HL-60 (cell line): ENCODE measurements around the gene PDZD4.

ENCODE experiments used
- DNase-seq, 2 experiments: peaks; one replicate each; pipeline ENCODE4 v3.0.0-alpha.2; 2010 to 2020; ENCODE audit warnings: low read depth in 1 of 2, low spot score in 1 of 2
- H3K27ac ChIP-seq: fragments of 250-450 bp; sonication (Bioruptor Pico); replicated peaks from 2 replicates; pipeline ENCODE4 v1.5.1; 2020; ENCODE audit warnings: mild to moderate bottlenecking, moderate library complexity
- H3K27me3 ChIP-seq: fragments of 250-450 bp; sonication (Bioruptor Pico); 2 replicates; pipeline ENCODE4 v1.5.1; 2021; ENCODE audit warnings: mild to moderate bottlenecking, moderate library complexity; ENCODE audit not compliant: insufficient read depth, poor library complexity, severe bottlenecking
- H3K4me3 ChIP-seq: replicated peaks from 2 replicates; pipeline ENCODE4 v1.5.1; 2011; ENCODE audit warnings: mild to moderate bottlenecking, control low read depth, low read length; ENCODE audit not compliant: insufficient read depth
- GABPA ChIP-seq: IDR thresholded peaks from 2 replicates; pipeline ENCODE4 v1.6.1; 2012; ENCODE audit warnings: low read depth
- POLR2AphosphoS5 ChIP-seq: IDR thresholded peaks from 2 replicates; pipeline ENCODE4 v1.6.1; 2012; ENCODE audit warnings: low read depth
- SPI1 ChIP-seq: IDR thresholded peaks from 2 replicates; pipeline ENCODE4 v1.6.1; 2012; ENCODE audit warnings: low read depth, mild to moderate bottlenecking, borderline replicate concordance
- TF ChIP-seq, protein P1 (sequence below): IDR thresholded peaks from 2 replicates; pipeline ENCODE4 v1.6.1; 2012; ENCODE audit warnings: low read depth; ENCODE audit not compliant: insufficient replicate concordance
- TF ChIP-seq, protein P2 (sequence below): IDR thresholded peaks from one replicate; pipeline ENCODE4 v1.5.1; 2011; ENCODE audit warnings: low read length, control low read depth, inconsistent platforms; ENCODE audit not compliant: insufficient read depth

Gene PDZD4

DNA sequence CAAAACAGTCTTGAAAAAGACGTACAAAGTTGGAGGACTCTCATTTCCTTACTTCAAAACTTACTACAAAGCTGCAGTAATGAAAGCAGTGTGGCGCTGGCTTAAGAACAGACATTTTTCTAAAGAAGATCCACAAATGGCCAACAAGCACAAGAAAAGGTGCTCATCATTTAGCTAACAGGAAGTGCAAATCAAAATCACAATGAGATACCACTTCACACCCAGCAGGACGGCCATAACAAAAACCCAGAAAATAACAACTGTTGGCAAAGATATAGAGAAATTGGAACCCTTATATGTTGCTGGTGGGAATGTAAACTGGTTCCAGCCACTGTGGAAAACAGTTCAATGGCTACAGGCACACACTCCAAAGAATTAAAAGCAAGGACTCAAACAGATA, 3.3 kb downstream of the PDZD4 start:
- TF ChIP-seq, protein P1, sequence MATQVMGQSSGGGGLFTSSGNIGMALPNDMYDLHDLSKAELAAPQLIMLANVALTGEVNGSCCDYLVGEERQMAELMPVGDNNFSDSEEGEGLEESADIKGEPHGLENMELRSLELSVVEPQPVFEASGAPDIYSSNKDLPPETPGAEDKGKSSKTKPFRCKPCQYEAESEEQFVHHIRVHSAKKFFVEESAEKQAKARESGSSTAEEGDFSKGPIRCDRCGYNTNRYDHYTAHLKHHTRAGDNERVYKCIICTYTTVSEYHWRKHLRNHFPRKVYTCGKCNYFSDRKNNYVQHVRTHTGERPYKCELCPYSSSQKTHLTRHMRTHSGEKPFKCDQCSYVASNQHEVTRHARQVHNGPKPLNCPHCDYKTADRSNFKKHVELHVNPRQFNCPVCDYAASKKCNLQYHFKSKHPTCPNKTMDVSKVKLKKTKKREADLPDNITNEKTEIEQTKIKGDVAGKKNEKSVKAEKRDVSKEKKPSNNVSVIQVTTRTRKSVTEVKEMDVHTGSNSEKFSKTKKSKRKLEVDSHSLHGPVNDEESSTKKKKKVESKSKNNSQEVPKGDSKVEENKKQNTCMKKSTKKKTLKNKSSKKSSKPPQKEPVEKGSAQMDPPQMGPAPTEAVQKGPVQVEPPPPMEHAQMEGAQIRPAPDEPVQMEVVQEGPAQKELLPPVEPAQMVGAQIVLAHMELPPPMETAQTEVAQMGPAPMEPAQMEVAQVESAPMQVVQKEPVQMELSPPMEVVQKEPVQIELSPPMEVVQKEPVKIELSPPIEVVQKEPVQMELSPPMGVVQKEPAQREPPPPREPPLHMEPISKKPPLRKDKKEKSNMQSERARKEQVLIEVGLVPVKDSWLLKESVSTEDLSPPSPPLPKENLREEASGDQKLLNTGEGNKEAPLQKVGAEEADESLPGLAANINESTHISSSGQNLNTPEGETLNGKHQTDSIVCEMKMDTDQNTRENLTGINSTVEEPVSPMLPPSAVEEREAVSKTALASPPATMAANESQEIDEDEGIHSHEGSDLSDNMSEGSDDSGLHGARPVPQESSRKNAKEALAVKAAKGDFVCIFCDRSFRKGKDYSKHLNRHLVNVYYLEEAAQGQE: no peak
- TF ChIP-seq POLR2AphosphoS5 (no peak), SPI1 (no peak), GABPA (no peak)
- TF ChIP-seq, protein P2, sequence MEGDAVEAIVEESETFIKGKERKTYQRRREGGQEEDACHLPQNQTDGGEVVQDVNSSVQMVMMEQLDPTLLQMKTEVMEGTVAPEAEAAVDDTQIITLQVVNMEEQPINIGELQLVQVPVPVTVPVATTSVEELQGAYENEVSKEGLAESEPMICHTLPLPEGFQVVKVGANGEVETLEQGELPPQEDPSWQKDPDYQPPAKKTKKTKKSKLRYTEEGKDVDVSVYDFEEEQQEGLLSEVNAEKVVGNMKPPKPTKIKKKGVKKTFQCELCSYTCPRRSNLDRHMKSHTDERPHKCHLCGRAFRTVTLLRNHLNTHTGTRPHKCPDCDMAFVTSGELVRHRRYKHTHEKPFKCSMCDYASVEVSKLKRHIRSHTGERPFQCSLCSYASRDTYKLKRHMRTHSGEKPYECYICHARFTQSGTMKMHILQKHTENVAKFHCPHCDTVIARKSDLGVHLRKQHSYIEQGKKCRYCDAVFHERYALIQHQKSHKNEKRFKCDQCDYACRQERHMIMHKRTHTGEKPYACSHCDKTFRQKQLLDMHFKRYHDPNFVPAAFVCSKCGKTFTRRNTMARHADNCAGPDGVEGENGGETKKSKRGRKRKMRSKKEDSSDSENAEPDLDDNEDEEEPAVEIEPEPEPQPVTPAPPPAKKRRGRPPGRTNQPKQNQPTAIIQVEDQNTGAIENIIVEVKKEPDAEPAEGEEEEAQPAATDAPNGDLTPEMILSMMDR: no peak
- Histone ChIP-seq H3K27ac (no peak overlapping the region), H3K4me3 (no peak overlapping the region), H3K27me3 (peaks cover 26% of the 10 kb centered on the region)
- no peak for DNase-seq

DNA sequence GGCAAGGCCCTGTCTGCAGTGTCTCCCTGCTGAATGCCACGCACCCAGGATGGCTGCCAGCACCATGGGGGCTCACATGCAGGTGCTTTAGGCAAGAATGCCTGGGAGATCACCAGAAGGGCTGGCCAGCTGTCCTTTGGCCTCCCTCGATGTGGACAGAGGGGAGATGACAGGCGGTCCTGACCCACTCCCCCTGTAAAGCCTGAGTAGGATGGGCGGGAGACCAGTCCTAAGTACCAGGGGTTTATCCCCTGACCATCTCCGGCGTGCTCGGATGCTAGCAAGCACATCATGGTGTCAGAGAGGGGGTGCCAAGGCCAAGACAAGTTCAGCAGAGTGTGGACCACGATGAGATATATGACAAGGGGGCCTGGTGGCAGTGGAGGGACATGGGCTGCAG, 5.3 kb downstream of the PDZD4 start:
- TF ChIP-seq, protein P1: no peak
- TF ChIP-seq, protein P2: no peak
- TF ChIP-seq POLR2AphosphoS5: no peak
- no peak for TF ChIP-seq GABPA
- TF ChIP-seq SPI1: no peak
- Histone ChIP-seq H3K27me3 (peaks cover 21% of the 10 kb centered on the region), H3K27ac (no peak overlapping the region), H3K4me3 (no peak overlapping the region)
- no peak for DNase-seq

DNA sequence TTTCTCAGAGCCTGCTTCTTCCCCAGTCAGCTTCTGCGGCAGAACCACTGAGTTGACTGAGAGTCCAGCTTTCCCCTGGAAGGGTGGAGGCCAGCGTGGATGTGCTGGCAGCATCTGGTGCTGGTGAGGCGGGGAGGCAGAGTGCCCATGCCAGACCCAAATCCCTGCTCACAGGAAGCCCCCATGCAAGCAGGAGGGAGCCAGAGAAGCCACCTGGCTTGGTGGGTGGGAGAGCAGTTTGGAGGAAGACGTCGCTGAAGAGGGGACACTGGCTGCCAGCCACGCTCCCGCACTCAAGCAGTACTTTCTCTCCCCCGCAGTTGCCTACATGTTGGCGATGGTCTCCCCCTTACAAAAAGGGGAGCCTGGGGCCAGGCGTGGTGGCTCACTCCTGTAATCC, 6.0 kb downstream of the PDZD4 start:
- no peak for DNase-seq
- Histone ChIP-seq H3K27me3 (peaks cover 25% of the 10 kb centered on the region), H3K27ac (no peak overlapping the region), H3K4me3 (no peak overlapping the region)
- TF ChIP-seq, protein P2: no peak
- TF ChIP-seq GABPA: no peak
- no peak for TF ChIP-seq SPI1
- TF ChIP-seq, protein P1: no peak
- no peak for TF ChIP-seq POLR2AphosphoS5
